ENCODE results near the gene MRPL32. TPM values are rescaled to one million over a fixed set of nuclear protein-coding genes. Genes with fewer than 3 reads are reported as not detected.

MRPL32 gene
- total RNA-seq, 1 experiment from 2014 or later, result 102 TPM

GRCh38 chr7:42907316-42907715 lies 24.9 kb upstream of the MRPL32 start:
- BruUV-seq (replicated peaks), result no TSS peak
- Histone ChIP-seq H3K9me3 (ENCODE audit: low read depth, low read length, poor library complexity, severe bottlenecking) (no peaks in the 10 kb centered on the region), H3K4me1 (ENCODE audit: insufficient read depth, low read length, poor library complexity, severe bottlenecking) (peaks cover 9% of the 10 kb centered on the region), H3K27ac (ENCODE audit: low read depth, low read length, poor library complexity, severe bottlenecking) (no peak overlapping the region), H3K4me3 (ENCODE audit: low read depth, low read length, poor library complexity, severe bottlenecking) (no peak overlapping the region), H3K36me3 (ENCODE audit: insufficient read depth, low read length, poor library complexity, severe bottlenecking) (no peaks in the 10 kb centered on the region), H3K27me3 (replicated peaks; ENCODE audit: insufficient read depth, low read depth, low read length, poor library complexity) (no peaks in the 10 kb centered on the region)
- TF ChIP-seq EZH2 (IDR thresholded peaks at IDR 0.05; ENCODE audit: borderline replicate concordance, low read depth, low read length, poor library complexity, severe bottlenecking) (no peak), CTCF (conservative IDR thresholded peaks at IDR 0.05; ENCODE audit: low read depth, low read length) (no peak)
- DNase-seq (ENCODE audit: low spot score), result no peak
- CTCF ChIA-PET, result no interaction called here
- POLR2A ChIA-PET (ENCODE audit: low non-redundant PET), result no interaction called here
- intact Hi-C loops (cut with micrococcal nuclease; ENCODE audit: unreplicated experiment), result no loop called here

GRCh38 chr7:42910306-42910705 lies 21.9 kb upstream of the MRPL32 start:
- intact Hi-C loops (cut with micrococcal nuclease; ENCODE audit: unreplicated experiment), result no loop called here
- Histone ChIP-seq H3K36me3 (ENCODE audit: insufficient read depth, low read length, poor library complexity, severe bottlenecking) (peaks cover 4% of the 10 kb centered on the region), H3K4me1 (ENCODE audit: insufficient read depth, low read length, poor library complexity, severe bottlenecking) (peaks cover 12% of the 10 kb centered on the region), H3K27me3 (replicated peaks; ENCODE audit: insufficient read depth, low read depth, low read length, poor library complexity) (no peaks in the 10 kb centered on the region), H3K9me3 (ENCODE audit: low read depth, low read length, poor library complexity, severe bottlenecking) (no peaks in the 10 kb centered on the region), H3K4me3 (ENCODE audit: low read depth, low read length, poor library complexity, severe bottlenecking) (no peak overlapping the region), H3K27ac (ENCODE audit: low read depth, low read length, poor library complexity, severe bottlenecking) (no peak overlapping the region)
- ChIA-PET POLR2A (ENCODE audit: low non-redundant PET) (no interaction called here), CTCF (no interaction called here)
- no peak for DNase-seq (ENCODE audit: low spot score)
- no peak for TF ChIP-seq EZH2 (IDR thresholded peaks at IDR 0.05; ENCODE audit: borderline replicate concordance, low read depth, low read length, poor library complexity, severe bottlenecking)
- no peak for TF ChIP-seq CTCF (conservative IDR thresholded peaks at IDR 0.05; ENCODE audit: low read depth, low read length)
- BruUV-seq (replicated peaks), result TSS peak; percentile 36

- ChIA-PET CTCF (no interaction called here), POLR2A (ENCODE audit: low non-redundant PET) (no interaction called here)
- no TSS peak for BruUV-seq (replicated peaks)
- no peaks in the 10 kb centered on the region for H3K9me3 ChIP-seq (ENCODE audit: low read depth, low read length, poor library complexity, severe bottlenecking)
- peaks cover 13% of the 10 kb centered on the region for H3K36me3 ChIP-seq (ENCODE audit: insufficient read depth, low read length, poor library complexity, severe bottlenecking)
- H3K4me3 ChIP-seq (ENCODE audit: low read depth, low read length, poor library complexity, severe bottlenecking), result peak within 1 kb of the TSS; percentile 64
- no peaks in the 10 kb centered on the region for H3K27me3 ChIP-seq (replicated peaks; ENCODE audit: insufficient read depth, low read depth, low read length, poor library complexity)
- no peak for TF ChIP-seq EZH2 (IDR thresholded peaks at IDR 0.05; ENCODE audit: borderline replicate concordance, low read depth, low read length, poor library complexity, severe bottlenecking)
- 0 out of 2 replicates have a peak, but pooled peaks have one; percentile 8 for TF ChIP-seq CTCF (conservative IDR thresholded peaks at IDR 0.05; ENCODE audit: low read depth, low read length)
- intact Hi-C loops (cut with micrococcal nuclease; ENCODE audit: unreplicated experiment), result no loop called here
- H3K27ac ChIP-seq (ENCODE audit: low read depth, low read length, poor library complexity, severe bottlenecking), result peak within 1 kb of the TSS; percentile 81
- peak; percentile 98 for DNase-seq (ENCODE audit: low spot score)
- H3K4me1 ChIP-seq (ENCODE audit: insufficient read depth, low read length, poor library complexity, severe bottlenecking), result peaks cover 12% of the 10 kb centered on the region
These were observed 20.4 kb upstream of the MRPL32 start, which contains the start of gene C7orf25 for GRCh38 chr7:42911454-42912447. TSS of gene C7orf25 (minus strand) at chr7:42912070. CDS start at chr7:42910900, 1,170 bp downstream.

Measured in A673 (cell line).